HG03159 (cell line): ENCODE measurements around the gene PHKG1.
"Not testable (repeated sequence)": the region's sequence is repeated elsewhere in the genome, so short reads cannot be mapped to it uniquely, and the experiment has no call there.

Source experiments
- ATAC-seq: cut with Tn5 transposase; IDR thresholded peaks from one replicate; pipeline ENCODE4 v1.9.1; 2021; ENCODE audit warnings: mild to moderate bottlenecking, moderate library complexity; ENCODE audit not compliant: unreplicated experiment

PHKG1 gene

GRCh38 chr7:56092789-56093531 lies at the start of gene PHKG1:
Gene PHKG1 (minus strand): TSS chr7:56092952. CDS start chr7:56088941, 4,011 bp downstream.
- ATAC-seq: no peak

- ATAC-seq: not testable (repeated sequence)
Measured at GRCh38 chr7:56131062-56131461, 38.3 kb upstream of the PHKG1 start.

GRCh38 chr7:56127241-56127975 lies 34.7 kb upstream of the PHKG1 start:
- no peak for ATAC-seq

- no peak for ATAC-seq
Measured at GRCh38 chr7:56125831-56126230, 33.1 kb upstream of the PHKG1 start.

GRCh38 chr7:56124981-56125380 lies 32.2 kb upstream of the PHKG1 start:
- no peak for ATAC-seq

GRCh38 chr7:56121440-56121839 lies 28.7 kb upstream of the PHKG1 start:
- no peak for ATAC-seq

- ATAC-seq: no peak
Measured at GRCh38 chr7:56115852-56116538, 23.2 kb upstream of the PHKG1 start, which contains the start of gene NUPR2. Gene NUPR2 (minus strand): TSS chr7:56116417. CDS start chr7:56116314, 103 bp downstream.

- not testable (repeated sequence) for ATAC-seq
Measured at GRCh38 chr7:56112244-56112643, 19.5 kb upstream of the PHKG1 start.

- no peak for ATAC-seq
Measured at GRCh38 chr7:56110611-56111010, 17.9 kb upstream of the PHKG1 start.

- ATAC-seq: no peak
Measured at GRCh38 chr7:56107954-56108258, 15.2 kb upstream of the PHKG1 start.

GRCh38 chr7:56106108-56107073 lies 13.6 kb upstream of the PHKG1 start, which contains the start of gene CHCHD2:
Gene CHCHD2 (minus strand): TSS chr7:56106476. CDS start chr7:56106413, 63 bp downstream.
- peak; percentile 100 for ATAC-seq

GRCh38 chr7:56105508-56105907 lies 12.8 kb upstream of the PHKG1 start:
- ATAC-seq: peak; percentile 29

- ATAC-seq: not testable (repeated sequence)
Measured at GRCh38 chr7:56104138-56104537, 11.4 kb upstream of the PHKG1 start.

- ATAC-seq: no peak
Measured at GRCh38 chr7:56099653-56100052, 6.9 kb upstream of the PHKG1 start.

- ATAC-seq: not testable (repeated sequence)
Measured at GRCh38 chr7:56098187-56099008, 5.6 kb upstream of the PHKG1 start.

GRCh38 chr7:56097700-56098099 lies 4.9 kb upstream of the PHKG1 start:
- ATAC-seq: no peak

GRCh38 chr7:56092388-56092787 lies 364 bp downstream of the PHKG1 start:
- not testable (repeated sequence) for ATAC-seq

GRCh38 chr7:56091591-56091990 lies 1.2 kb downstream of the PHKG1 start:
- ATAC-seq: no peak

- ATAC-seq: no peak
Measured at GRCh38 chr7:56087445-56087844, 5.3 kb downstream of the PHKG1 start.

- ATAC-seq: no peak
Measured at GRCh38 chr7:56086761-56087160, 6.0 kb downstream of the PHKG1 start.
